Activated CD4-positive, CD25-positive, alpha-beta regulatory T cell treated with anti-CD3 and anti-CD28 coated beads, Interleukin-2, amount 50 U/mL, for 24 hours (primary cell): Measurements from ENCODE around the gene SEL1L3.

Experiments
- ATAC-seq, 2 donors: fragments of 150-1000 bp; cut with Tn5 transposase; one replicate each; pipeline ENCODE4 v1.10.0; 2021; ENCODE audit warnings: mild to moderate bottlenecking in 1 of 2, moderate library complexity in 1 of 2

SEL1L3 gene

GRCh38 chr4:25815586-25815985 lies 47.2 kb downstream of the SEL1L3 start:
- no peak for ATAC-seq

GRCh38 chr4:25814301-25815136 lies 48.3 kb downstream of the SEL1L3 start:
- no peak for ATAC-seq

- no peak for ATAC-seq
These were observed 49.2 kb downstream of the SEL1L3 start for GRCh38 chr4:25813448-25814106.

GRCh38 chr4:25811841-25812240 lies 50.9 kb downstream of the SEL1L3 start:
- no peak for ATAC-seq

DNA sequence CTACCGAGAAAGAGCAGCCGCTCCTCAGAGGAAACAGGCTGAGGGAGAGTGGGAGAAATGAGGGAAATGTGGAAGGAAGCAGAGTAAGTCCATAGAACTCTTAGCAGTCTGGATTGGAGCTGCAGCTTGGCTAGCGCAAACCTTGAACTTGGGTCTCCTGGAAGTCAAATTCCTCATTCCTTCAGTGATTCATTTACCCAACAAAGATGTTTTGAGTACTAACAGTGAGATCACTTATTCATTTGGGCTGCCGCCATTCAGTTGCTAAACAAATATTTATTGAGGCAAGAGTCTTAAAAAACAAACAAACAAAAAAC lies 51.5 kb downstream of the SEL1L3 start:
- ATAC-seq = no peak

- no peak for ATAC-seq
These were observed 52.1 kb downstream of the SEL1L3 start for GRCh38 chr4:25810461-25811373.

DNA sequence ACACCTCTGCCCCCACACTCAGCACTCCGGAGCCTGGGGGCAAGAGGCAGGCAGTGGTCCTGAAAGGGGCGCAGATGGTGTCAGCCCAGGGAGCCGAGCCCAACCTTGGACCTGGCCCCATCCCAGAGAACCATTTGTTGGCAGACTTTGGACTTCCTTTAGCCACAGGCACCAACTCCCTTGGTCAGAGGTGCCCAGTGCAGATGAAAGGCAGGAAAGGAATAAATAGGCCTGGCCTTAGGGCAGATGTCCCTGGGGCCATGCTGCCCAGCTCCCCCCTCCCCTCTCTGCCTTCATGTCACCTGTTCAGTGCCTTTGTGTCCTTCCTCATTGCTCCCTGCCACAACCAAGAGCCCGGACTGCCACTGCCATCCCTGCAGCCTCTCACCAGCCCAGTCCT lies 52.8 kb downstream of the SEL1L3 start:
- no peak for ATAC-seq

DNA sequence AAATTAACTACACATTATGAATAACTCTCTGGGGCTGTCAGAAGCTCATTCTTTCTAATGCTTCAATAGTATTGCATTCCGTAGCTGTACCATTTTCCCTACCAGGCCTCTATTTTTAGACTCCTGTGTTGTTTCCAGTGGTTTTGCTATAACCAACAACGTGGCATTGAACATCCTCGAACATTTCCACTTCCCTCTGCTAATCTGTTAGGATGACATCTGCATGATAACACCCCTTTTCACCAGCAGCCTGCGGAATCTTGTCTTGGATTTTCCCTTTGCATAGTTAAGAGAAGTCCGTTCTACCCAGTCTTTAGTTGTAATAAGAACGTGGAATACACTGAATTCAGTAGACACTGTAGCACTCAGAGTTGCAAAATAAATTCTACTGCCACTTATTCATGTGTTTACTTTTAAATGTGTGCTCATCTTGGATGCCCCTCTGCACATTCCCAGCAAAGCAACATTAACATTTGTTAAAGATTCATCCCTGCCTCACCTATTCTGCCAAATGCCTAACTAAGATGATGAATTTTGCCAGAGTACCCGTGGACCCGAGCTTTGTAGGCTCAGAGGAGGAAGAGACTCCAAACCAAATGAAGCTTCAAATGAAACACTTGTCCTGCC lies 55.6 kb downstream of the SEL1L3 start:
- no peak for ATAC-seq

DNA sequence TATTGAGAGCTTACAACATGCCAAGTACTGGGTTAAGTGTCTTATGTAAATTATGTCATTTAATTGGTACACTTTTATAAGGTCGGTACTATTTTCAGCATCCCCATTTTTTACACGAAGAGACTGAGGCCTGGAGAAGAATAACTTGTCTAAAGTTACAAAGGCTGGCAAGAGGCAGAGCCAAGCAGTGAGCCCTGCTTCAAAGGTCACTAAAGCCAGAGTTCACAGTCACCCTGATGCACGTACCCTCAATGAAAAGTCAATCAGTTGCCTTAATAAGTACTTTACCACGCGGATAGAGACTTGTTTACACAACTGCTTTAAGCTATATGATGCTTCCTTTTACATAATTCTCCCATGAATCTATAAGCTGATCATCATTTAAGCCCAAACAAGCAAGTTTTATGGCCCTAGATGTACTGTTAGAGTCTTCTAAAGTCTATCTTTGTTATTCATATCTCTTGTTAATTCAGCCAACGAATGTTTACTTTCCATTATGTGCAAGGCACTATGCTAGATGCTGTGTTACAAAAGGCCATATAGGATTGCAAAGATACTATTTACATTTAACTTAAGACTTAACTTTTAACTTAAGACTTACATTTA lies 57.4 kb downstream of the SEL1L3 start:
- no peak for ATAC-seq

- no peak for ATAC-seq
These were observed 59.0 kb downstream of the SEL1L3 start for GRCh38 chr4:25803720-25804225.

DNA sequence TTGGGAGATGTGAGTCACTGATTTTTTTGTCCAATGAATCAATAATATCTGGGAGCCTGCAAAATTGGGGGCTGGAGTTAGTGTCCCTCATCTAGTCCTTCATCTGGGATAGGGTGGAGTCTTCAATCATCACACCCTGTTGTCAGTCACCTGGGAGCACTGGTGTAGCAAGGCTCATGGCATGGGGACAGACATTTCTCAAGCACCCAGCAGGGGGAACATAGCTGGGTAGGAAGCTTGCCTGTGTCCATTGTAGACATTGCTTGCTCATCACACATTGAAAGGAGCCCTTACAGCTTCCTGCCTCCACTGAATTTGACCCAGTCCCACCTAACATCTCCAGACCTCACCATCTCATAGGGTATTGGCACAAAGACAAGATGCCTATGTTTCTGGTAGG lies 61.2 kb downstream of the SEL1L3 start:
- no peak for ATAC-seq

- no peak for ATAC-seq
These were observed 62.5 kb downstream of the SEL1L3 start for GRCh38 chr4:25800245-25800644.

DNA sequence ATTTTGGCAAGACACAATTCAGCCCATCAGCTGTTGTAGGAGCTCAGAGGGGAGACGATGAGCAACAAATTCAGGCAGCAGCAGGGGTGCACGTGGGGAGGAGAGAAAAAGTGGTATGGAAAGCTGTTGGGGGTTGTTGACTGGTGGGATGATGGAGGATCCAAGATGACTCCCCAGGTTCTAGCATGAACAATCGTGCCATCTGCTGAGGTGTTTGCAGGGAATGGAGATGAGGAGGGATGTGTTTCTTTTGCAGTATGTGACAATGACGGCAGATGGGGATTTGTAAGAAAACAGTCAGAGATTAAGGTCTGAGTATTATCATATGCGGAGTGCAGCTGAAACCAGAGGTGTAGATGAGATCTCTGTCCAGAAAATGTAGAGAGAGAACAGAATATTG lies 63.3 kb downstream of the SEL1L3 start:
- no peak for ATAC-seq

DNA sequence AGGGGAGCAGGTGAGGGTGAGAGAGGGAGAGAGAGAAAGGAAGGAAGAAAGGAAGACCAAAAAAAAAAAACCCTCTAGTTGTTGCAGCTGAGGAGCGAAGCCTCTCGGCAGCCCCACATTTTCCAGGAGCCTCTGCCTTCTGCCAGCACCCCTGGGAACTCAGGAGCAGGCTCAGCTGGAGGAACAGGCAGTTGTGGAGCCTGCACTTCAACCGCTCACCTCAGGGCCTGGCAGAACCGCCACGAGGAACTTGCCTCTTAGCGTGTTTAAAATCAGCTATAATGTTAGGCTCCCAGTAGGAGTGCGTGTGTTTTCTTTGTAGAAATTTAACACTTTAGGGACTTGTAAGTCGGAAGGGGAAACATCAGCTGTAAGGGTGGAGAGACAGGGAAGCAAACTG lies 65.7 kb downstream of the SEL1L3 start:
- no peak for ATAC-seq

GRCh38 chr4:25795566-25796454 lies 67.0 kb downstream of the SEL1L3 start:
- no peak for ATAC-seq

DNA sequence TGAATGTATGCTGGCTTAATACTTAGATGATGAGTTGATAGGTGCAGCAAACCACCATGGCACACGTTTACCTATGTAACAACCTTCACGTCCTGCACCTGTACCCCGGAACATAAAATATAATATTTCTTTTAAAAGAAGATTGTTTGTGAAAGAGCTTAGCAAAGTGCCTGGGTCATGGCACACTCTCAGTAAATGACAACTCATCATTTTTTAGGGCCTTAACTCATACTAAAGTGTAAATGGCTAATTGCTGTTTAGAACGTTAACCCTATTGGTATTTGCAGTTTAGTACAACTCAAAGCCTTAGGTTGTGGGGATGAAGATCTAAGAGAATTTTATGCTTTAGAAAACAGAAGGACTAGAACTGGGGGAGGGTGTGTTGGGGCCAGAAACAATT lies 67.7 kb downstream of the SEL1L3 start:
- ATAC-seq = no peak

- ATAC-seq = no peak
These were observed 69.9 kb downstream of the SEL1L3 start for GRCh38 chr4:25792876-25793275.

DNA sequence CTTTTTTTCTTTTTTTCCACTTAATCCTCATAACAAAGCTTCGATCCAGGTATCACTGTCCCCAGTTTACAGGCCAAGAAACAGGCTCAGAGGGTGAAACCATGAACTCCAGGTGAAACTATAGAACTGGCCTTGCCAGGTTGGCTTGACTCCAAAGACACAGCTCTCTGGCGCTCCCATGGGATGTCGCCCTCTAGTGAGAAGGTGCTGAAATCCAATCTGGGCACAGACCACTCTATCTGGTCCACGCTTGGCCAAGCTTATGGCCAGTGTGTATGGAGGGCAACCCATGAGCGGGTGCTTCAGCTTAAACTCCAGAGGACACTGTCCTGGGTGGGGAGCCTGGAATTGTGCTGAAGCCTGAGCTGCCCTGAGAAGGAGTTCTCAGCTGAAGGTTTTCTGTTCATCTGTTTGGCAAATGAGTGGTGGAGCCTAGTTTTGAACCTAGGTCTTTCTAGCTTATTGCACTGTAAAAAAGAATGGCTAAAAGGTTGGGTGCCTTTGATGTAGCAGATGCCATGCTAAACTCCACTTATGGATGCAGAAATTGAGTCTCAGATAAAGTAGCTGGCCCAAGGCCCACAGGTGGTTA lies 70.5 kb downstream of the SEL1L3 start:
- no peak for ATAC-seq

- ATAC-seq = no peak
These were observed 72.8 kb downstream of the SEL1L3 start for GRCh38 chr4:25790024-25790423.

- ATAC-seq = no peak
These were observed 74.0 kb downstream of the SEL1L3 start for GRCh38 chr4:25788703-25789238.
